Activated T-cell treated with anti-CD3 and anti-CD28 coated beads, Interleukin-2, amount 50 U/mL, for 24 hours (primary cell): Measurements from ENCODE around the gene NAB1.

Source experiments
- DNase-seq: peaks from one replicate; pipeline ENCODE4 v3.0.0-alpha.2; 2020
- H3K27ac Mint-ChIP-seq: 2 replicates; pipeline ENCODE4 v1.8.0; 2020; ENCODE audit warnings: mild to moderate bottlenecking, mixed read lengths
- H3K27me3 Mint-ChIP-seq: 2 replicates; pipeline ENCODE4 v1.8.0; 2020; ENCODE audit warnings: mixed read lengths
- H3K36me3 Mint-ChIP-seq: 2 replicates; pipeline ENCODE4 v1.8.0; 2020; ENCODE audit warnings: low read depth, mixed read lengths
- H3K4me1 Mint-ChIP-seq: 2 replicates; pipeline ENCODE4 v1.8.0; 2020; ENCODE audit warnings: low read depth, mixed read lengths
- H3K4me3 Mint-ChIP-seq: 2 replicates; pipeline ENCODE4 v1.8.0; 2020; ENCODE audit warnings: mild to moderate bottlenecking, moderate library complexity, mixed read lengths
- H3K9me3 Mint-ChIP-seq: 2 replicates; pipeline ENCODE4 v1.8.0; 2020; ENCODE audit warnings: mixed read lengths

Gene NAB1

DNA sequence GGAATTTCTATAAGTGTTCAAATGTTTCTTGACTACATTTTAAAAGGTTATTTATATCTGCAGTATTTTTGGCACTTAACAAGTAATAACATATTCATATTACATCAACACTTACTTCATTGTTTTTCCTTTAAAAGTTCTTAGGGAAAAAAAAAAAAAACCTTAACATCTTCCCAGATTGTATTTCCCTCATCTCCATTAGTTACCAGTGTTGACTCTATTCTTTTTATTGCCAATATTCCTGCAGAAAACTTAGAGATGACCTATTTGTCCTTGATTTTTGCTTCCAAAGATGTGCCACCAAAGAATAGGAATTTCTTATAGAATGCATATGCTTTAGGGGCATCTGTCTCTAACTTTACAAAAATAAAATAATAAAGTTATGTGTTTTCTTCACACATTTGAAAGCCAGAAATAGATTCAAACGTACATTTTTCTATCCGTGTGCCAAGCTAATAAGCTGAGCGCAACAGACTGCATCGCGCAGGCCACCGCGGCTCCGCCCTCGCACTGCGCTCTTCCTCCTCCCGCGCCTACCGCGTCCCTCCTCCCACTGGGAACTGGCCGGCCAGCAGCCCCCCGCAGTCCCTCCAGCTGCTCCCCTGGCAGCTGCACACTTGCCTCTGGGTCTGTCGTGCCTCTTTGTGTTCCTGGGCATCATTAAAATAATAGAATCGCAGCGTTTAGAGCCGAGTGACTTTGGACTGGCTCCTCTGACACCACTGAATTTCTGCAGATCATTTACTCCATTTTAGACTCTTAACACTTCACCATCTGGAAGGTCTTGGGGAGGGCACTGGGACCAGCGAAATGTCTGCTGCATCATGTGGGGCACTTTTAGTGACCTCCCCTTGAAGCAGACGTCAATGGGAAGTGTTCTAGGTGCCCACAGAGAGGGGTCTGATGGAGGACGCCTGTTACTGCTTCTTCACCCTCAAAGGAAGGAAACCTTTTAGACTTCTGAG is 21.2 kb upstream of the NAB1 start:
- Mint-ChIP-seq H3K27ac (no peak overlapping the region), H3K36me3 (no peaks in the 10 kb centered on the region), H3K4me1 (peaks cover 23% of the 10 kb centered on the region), H3K4me3 (peak overlapping the region; percentile 75), H3K9me3 (peaks cover 6% of the 10 kb centered on the region), H3K27me3 (peaks cover 4% of the 10 kb centered on the region)
- DNase-seq = peak; percentile 52

DNA sequence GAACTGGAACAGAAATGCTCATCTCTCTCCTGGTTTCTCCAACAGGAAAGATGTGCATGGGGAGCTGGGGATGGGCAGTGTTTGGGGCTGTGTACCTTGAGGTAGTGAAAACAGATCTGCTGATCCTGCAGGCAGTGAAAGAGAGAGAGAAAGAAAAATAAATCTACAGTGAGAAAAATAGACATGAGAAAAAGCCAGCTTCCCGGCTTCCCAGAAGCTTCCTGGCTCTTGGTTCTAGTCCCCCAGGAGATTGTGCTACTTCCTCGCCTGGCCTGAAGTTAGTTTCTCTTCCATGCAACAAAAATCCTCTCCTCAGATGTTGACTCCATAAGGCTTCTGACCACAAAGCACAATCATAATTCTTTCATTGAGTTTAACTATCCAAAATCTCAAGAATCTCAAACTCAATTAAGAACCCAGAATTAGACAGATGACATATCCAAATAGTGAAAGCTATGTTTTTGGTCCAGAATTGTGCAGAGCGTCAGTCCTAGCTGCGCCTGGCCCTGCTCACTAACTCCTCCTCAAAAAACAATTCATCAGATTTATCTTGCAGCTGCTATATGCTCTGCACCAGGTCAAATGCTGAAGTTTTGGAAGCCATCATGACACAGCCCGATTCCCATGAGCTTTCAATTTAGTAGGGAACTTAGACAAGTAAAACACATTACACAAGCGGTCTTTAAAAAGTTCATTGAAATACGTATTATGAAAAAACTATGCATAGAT is 20.1 kb upstream of the NAB1 start:
- H3K4me1 Mint-ChIP-seq = peaks cover 19% of the 10 kb centered on the region
- peaks cover 6% of the 10 kb centered on the region for H3K9me3 Mint-ChIP-seq
- DNase-seq = no peak
- no peak overlapping the region for H3K4me3 Mint-ChIP-seq
- no peak overlapping the region for H3K27ac Mint-ChIP-seq
- H3K27me3 Mint-ChIP-seq = peaks cover 4% of the 10 kb centered on the region
- H3K36me3 Mint-ChIP-seq = no peaks in the 10 kb centered on the region

DNA sequence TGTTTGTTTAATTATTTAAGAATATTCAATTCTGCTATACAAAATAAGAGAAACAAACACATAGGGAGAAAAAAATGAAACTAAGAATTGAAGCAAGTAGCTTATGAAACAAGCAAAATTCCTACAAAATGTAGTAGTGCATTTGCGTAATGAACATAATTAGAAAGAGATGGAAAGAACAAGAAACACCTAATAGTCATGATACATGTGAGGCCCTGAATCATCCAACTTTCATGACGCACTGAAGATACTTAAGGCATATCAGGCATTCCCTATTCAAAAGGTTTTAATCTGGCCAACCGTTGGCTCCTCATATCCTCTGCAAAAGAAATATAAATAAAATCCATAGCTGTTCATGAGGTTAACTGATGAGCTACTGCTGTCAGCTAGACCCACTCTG is 14.5 kb upstream of the NAB1 start:
- no peaks in the 10 kb centered on the region for H3K27me3 Mint-ChIP-seq
- no peak for DNase-seq
- H3K9me3 Mint-ChIP-seq = no peaks in the 10 kb centered on the region
- peaks cover 16% of the 10 kb centered on the region for H3K4me1 Mint-ChIP-seq
- H3K36me3 Mint-ChIP-seq = no peaks in the 10 kb centered on the region
- H3K27ac Mint-ChIP-seq = no peak overlapping the region
- no peak overlapping the region for H3K4me3 Mint-ChIP-seq

DNA sequence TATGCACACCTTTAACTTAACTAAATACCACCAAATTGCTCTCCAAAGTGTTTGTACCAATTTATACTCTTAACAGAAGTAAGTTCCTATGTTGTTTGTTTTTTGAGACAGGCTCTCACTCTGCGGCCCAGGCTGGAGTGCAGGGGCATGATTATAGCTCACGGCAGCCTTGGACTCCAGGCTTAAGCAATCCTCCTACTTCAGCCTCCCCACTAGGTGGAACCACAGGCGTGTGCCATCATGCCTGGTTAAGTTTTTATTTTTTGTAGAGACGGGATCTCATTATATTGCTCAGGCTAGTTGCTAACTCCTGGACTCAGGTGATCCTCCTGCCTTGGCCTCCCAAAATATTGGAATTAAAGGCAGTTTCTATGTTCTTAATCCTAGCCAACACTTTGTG is 13.1 kb upstream of the NAB1 start:
- H3K4me1 Mint-ChIP-seq = peaks cover 16% of the 10 kb centered on the region
- no peaks in the 10 kb centered on the region for H3K36me3 Mint-ChIP-seq
- no peak for DNase-seq
- H3K9me3 Mint-ChIP-seq = no peaks in the 10 kb centered on the region
- no peak overlapping the region for H3K27ac Mint-ChIP-seq
- H3K27me3 Mint-ChIP-seq = no peaks in the 10 kb centered on the region
- no peak overlapping the region for H3K4me3 Mint-ChIP-seq

- no peak overlapping the region for H3K4me3 Mint-ChIP-seq
- H3K4me1 Mint-ChIP-seq = peaks cover 16% of the 10 kb centered on the region
- H3K36me3 Mint-ChIP-seq = no peaks in the 10 kb centered on the region
- no peaks in the 10 kb centered on the region for H3K9me3 Mint-ChIP-seq
- no peak for DNase-seq
- H3K27me3 Mint-ChIP-seq = no peaks in the 10 kb centered on the region
- H3K27ac Mint-ChIP-seq = no peak overlapping the region
Measured at GRCh38 chr2:190636361-190636760, 12.5 kb upstream of the NAB1 start.

DNA sequence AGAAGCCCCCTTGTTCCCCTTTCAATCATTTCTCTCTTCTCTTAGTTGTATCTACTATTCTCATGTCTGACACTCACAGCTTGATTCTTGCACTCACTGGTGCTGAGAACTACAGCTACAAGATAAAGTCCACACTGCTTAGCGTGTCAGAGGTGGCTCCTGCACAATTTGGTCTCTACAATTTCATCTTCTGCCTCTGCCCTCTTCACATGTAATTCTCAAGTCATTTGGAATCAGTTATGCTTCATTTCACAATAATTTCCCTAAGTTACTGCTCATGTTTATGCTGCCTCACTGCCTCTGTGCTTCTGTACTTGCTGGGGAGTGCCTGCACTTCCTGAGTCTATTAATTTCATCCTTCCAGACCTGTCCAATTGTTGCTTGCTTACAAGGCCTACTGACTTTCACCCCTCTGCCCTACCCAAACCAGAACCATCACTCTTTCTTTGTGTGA is 11.6 kb upstream of the NAB1 start:
- DNase-seq = no peak
- no peaks in the 10 kb centered on the region for H3K9me3 Mint-ChIP-seq
- H3K36me3 Mint-ChIP-seq = no peaks in the 10 kb centered on the region
- peaks cover 16% of the 10 kb centered on the region for H3K4me1 Mint-ChIP-seq
- H3K27ac Mint-ChIP-seq = peak overlapping the region; percentile 42
- no peak overlapping the region for H3K4me3 Mint-ChIP-seq
- H3K27me3 Mint-ChIP-seq = no peaks in the 10 kb centered on the region

DNA sequence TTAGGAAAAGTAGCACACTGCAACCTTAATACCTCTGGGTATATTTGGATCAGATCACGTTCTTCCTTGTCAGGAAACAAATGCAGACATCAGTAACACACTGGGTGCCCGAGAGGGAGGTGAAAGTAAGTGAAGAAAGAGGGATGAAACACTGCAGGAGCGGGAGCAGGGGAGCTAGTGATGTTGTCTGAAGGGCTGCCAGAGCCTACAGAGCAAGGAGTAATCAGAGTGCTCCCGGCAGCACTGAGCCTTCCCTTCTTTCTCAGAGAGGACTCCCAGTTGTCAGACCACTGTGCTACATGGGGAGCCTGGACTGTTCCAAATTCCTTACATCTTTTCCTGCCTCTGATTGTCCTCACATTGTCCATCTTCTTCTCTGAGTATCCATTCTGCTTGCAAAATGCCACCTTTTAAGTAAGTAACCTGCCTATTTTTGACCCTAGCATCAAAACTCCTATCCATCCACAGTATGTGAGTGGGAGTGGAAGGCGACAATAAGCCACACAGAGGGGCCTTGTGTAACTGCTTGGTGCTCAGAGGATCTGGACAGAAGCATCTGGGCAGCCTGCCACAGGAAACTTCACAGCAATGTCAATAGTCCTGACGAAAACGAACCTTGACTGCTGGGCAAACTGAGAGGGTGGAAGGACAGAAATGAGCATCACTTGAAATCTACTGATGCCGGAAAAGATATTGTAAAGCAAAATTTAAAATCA is 10.8 kb upstream of the NAB1 start:
- Mint-ChIP-seq H3K36me3 (no peaks in the 10 kb centered on the region), H3K27ac (no peak overlapping the region), H3K4me3 (no peak overlapping the region), H3K9me3 (no peaks in the 10 kb centered on the region), H3K4me1 (peaks cover 16% of the 10 kb centered on the region), H3K27me3 (no peaks in the 10 kb centered on the region)
- DNase-seq = no peak

- no peaks in the 10 kb centered on the region for H3K36me3 Mint-ChIP-seq
Measured at GRCh38 chr2:190640117-190640516, 8.8 kb upstream of the NAB1 start.

DNA sequence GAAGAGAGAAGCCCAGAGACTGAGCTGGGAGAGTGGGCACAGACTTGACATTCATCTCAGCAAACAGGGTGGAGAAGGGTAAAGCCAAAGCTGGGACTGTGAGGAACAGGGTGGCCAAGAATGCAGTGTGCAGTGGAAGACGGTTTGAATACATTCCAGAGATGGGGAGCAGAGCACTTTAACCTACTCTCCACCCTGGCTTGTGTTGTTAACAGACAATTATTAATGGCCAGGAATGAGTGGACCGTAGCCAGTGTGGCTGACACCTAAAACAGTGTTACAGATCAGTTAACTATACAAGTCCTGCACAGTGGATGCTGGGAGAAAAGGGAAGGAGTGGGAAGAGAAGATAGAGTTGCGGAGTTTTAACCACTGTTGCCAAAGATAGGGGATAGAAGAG is 7.4 kb upstream of the NAB1 start:
- Mint-ChIP-seq H3K27ac (no peak overlapping the region), H3K9me3 (no peaks in the 10 kb centered on the region), H3K27me3 (no peaks in the 10 kb centered on the region), H3K4me1 (peaks cover 31% of the 10 kb centered on the region), H3K36me3 (no peaks in the 10 kb centered on the region), H3K4me3 (no peak overlapping the region)
- DNase-seq = no peak

More at GRCh38 chr2:190640117-190640516, 8.8 kb upstream of the NAB1 start:
- no peak for DNase-seq
- no peak overlapping the region for H3K4me3 Mint-ChIP-seq
- H3K27ac Mint-ChIP-seq = no peak overlapping the region
- H3K27me3 Mint-ChIP-seq = no peaks in the 10 kb centered on the region
- H3K9me3 Mint-ChIP-seq = no peaks in the 10 kb centered on the region
- peaks cover 30% of the 10 kb centered on the region for H3K4me1 Mint-ChIP-seq

DNA sequence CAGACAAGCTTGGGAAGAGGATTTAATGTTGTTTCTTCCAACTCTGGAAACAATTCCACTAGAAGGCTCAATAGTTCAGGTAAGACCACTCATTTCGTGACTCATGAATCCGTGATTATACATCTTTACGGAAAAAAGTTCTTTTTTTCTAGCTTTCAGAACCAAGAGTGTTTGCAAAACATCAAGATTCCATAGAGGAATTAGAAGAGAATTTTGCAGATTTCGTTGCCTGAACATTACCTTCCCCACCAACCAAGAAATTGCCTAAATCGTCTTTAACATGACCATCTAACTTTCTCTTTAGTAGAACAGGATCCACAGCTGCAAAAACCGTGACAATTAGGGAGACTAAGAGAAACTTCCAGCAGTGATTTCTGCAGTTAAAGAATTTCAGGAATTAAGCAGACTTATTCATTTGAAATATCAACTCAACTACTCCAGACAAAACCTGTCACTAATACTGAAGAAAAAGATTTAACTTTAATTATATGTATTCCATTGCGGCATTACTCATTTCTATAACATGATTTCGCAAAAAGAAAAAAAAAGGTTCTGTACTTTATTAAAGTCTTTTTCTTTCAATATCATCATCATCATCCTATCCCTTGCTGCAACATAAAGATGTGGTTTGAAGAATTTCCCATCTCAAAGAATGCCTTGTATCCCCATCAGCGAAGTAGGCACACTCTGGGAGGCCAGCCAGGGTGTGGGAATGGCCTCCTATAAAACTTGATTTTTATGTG is 1.9 kb upstream of the NAB1 start:
- no peak for DNase-seq
- peak overlapping the region; percentile 81 for H3K4me3 Mint-ChIP-seq

GRCh38 chr2:190648289-190649034 is 421 bp upstream of the NAB1 start:
- H3K9me3 Mint-ChIP-seq = no peaks in the 10 kb centered on the region
- H3K4me1 Mint-ChIP-seq = peaks cover 48% of the 10 kb centered on the region
- peaks cover 22% of the 10 kb centered on the region for H3K36me3 Mint-ChIP-seq
- H3K27me3 Mint-ChIP-seq = no peaks in the 10 kb centered on the region
- H3K4me3 Mint-ChIP-seq = peak overlapping the region; percentile 81
- peak; percentile 87 for DNase-seq
- peak overlapping the region; percentile 83 for H3K27ac Mint-ChIP-seq

More for the DNA sequence above, 1.9 kb upstream of the NAB1 start:
- no peaks in the 10 kb centered on the region for H3K27me3 Mint-ChIP-seq
- H3K27ac Mint-ChIP-seq = peak overlapping the region; percentile 34
- H3K9me3 Mint-ChIP-seq = no peaks in the 10 kb centered on the region
- H3K4me1 Mint-ChIP-seq = peaks cover 49% of the 10 kb centered on the region
- H3K36me3 Mint-ChIP-seq = peaks cover 22% of the 10 kb centered on the region

- peak overlapping the region; percentile 97 for H3K27ac Mint-ChIP-seq
- peak overlapping the region; percentile 85 for H3K4me3 Mint-ChIP-seq
- H3K4me1 Mint-ChIP-seq = peaks cover 39% of the 10 kb centered on the region
- no peaks in the 10 kb centered on the region for H3K9me3 Mint-ChIP-seq
- H3K27me3 Mint-ChIP-seq = no peaks in the 10 kb centered on the region
- H3K36me3 Mint-ChIP-seq = peaks cover 22% of the 10 kb centered on the region
- DNase-seq = no peak
Measured at GRCh38 chr2:190649798-190650390, 1.0 kb downstream of the NAB1 start.

DNA sequence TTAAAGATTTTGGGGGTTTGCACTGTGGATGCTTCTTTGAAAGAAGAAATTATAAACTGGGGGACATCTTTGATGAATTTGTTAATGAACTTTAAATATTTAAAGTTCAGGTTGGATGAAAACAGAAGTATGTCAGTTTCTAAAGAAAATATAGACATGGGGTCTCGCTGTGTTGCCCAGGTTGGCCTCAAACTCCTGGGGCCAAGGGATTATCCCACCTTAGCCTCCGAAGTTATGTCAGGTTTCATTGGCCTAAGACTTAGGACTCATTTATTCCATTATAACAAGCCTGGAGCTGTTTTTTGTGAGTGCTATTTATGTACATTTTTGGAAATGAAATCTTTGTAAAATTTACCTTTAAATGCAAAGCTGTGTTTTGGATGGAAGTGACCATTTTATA is 2.5 kb downstream of the NAB1 start:
- Mint-ChIP-seq H3K27me3 (no peaks in the 10 kb centered on the region), H3K36me3 (peaks cover 36% of the 10 kb centered on the region), H3K27ac (peak overlapping the region; percentile 73), H3K4me1 (peaks cover 43% of the 10 kb centered on the region), H3K9me3 (no peaks in the 10 kb centered on the region), H3K4me3 (peak overlapping the region; percentile 85)
- DNase-seq = no peak
